ENCODE measurements around the gene MAPKAPK5.

DNA sequence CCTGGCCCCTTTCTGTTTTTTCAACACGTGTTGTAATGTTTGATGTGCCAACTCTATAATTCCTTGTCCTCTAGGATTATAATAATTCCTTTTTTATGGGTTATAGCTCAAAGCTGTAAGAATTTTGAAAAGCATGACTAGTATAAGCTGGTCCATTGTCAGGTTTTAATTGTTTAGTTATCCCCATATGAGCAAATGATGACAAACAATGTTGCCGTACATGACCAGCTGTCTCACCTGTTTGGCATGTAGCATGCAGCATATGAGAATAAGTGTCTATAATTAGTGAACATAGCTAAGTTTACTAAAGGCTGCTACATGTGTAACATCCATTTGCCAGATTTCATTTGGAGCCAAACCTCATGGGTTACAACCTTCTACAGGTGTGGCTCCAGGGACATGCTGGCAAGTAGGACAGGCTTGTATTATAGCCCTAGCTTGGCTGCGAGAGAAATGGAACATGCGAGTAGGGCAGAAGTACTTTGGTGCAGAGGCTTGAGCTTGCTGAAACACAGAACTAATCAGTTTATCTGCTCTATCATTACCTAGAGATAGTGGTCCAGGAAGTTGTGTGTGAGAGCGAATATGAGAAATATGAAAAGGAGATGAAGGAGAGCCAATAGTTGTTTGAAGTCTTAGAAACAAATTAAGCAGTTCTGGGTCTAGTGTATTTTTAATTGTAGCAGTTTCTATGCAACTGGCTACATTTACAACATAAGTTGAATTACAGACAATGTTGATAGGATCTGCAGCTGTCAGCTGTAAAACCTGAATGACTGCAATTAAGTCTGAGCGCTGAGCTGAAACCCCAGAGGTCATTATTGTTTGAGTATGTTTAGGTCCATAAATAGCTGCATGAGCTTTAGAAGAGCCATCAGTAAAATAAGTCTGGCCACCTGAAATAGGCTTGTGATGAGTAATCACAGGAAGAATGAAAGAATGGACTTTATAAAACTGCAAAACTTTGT, 22.6 kb upstream of the MAPKAPK5 start:
- TF ChIP-seq POLR2A (IDR thresholded peaks at IDR 0.05; ENCODE audit: low read length) (no peak), GATA1 (IDR thresholded peaks at IDR 0.05; ENCODE audit: low read depth, low read length) (no peak)
